Lung (tissue), 12 donors: ENCODE data around the gene STEAP3. TPM values are rescaled to one million over a fixed set of nuclear protein-coding genes. Genes with fewer than 3 reads are reported as not detected.

Experiments used
- ATAC-seq: fragments of 200-7000 bp; cut with Tn5 transposase; one replicate; pipeline ENCODE4 v1.9.1; 2020; ENCODE audit warnings: moderate number of reproducible peaks; ENCODE audit not compliant: insufficient read depth, low FRiP score
- DNase-seq, 3 donors: peaks; one replicate each; pipeline ENCODE4 v3.0.0-alpha.2; 2013 to 2017
- H3K27ac ChIP-seq, 2 donors: one replicate each; pipeline ENCODE4 v1.5.1; 2013; ENCODE audit warnings: mild to moderate bottlenecking in 2 of 2, moderate library complexity in 2 of 2, control low read depth in 1 of 2, inconsistent platforms in 1 of 2, low read depth in 1 of 2, low read length in 1 of 2
- H3K27me3 ChIP-seq, 3 donors: one replicate each; pipeline ENCODE4 v1.5.1; 2013; ENCODE audit warnings: low read length in 2 of 3; ENCODE audit not compliant: control insufficient read depth in 3 of 3, insufficient read depth in 3 of 3
- H3K36me3 ChIP-seq, 4 donors: one replicate each; pipeline ENCODE4 v1.5.1; 2013; ENCODE audit warnings: low read length in 4 of 4, mild to moderate bottlenecking in 1 of 4, moderate library complexity in 1 of 4; ENCODE audit not compliant: control insufficient read depth in 4 of 4, insufficient read depth in 4 of 4
- H3K4me1 ChIP-seq, 5 donors: one replicate each; pipeline ENCODE4 v1.5.1; 2013; ENCODE audit warnings: low read length in 5 of 5, mild to moderate bottlenecking in 2 of 5, moderate library complexity in 1 of 5; ENCODE audit not compliant: control insufficient read depth in 5 of 5, insufficient read depth in 5 of 5
- H3K4me3 ChIP-seq: one replicate; pipeline ENCODE4 v1.5.1; 2013; ENCODE audit warnings: mild to moderate bottlenecking, control low read depth, moderate library complexity
- H3K9ac ChIP-seq, 2 donors: one replicate each; pipeline ENCODE4 v1.5.1; 2013; ENCODE audit warnings: low read length in 2 of 2, control low read depth in 1 of 2; ENCODE audit not compliant: insufficient read depth in 1 of 2
- H3K9me3 ChIP-seq, 4 donors: one replicate each; pipeline ENCODE4 v1.5.1; 2013; ENCODE audit warnings: low read length in 3 of 4, mild to moderate bottlenecking in 1 of 4, moderate library complexity in 1 of 4; ENCODE audit not compliant: control insufficient read depth in 4 of 4, insufficient read depth in 3 of 4
- WGBS, 2 donors: extraction: QIAGEN DNeasy Blood & Tissue Kit; methylation state at CpG; one replicate each; pipeline ENCODE4 v1.1.7; 2013; 5-methylcytosine and 5-hydroxymethylcytosine counted together
- polyA plus RNA-seq, 2 donors: library from polyadenylated mRNA; stranded (reverse); fragments of 200-250 nt; gene quantifications; one replicate each; pipeline ENCODE4 v1.2.1, GENCODE V29; 2013
- total RNA-seq, 2 donors: library from RNA; depleted of rRNA in 1 of 2; stranded (reverse); fragments of >200 nt in 1 of 2; gene quantifications; one replicate each; pipeline ENCODE4 v1.2.1, GENCODE V29; 2014 to 2021
- TF ChIP-seq, protein P1 (sequence below): IDR thresholded peaks from 2 replicates; pipeline ENCODE4 v1.5.1; 2012; ENCODE audit warnings: mild to moderate bottlenecking; ENCODE audit errors: control extremely low read depth, extremely low read depth
- donor health status: control.
- donor health status: control.
- donor health status: Bipolar disorder and iron deficiency.
- donor health status: healthy.
- donor health status: DM: yes; HTN: yes; CAD: no.

Gene STEAP3
- total and polyA plus RNA-seq, 4 donors = 4.3 to 47.8 (median 20.1) TPM

- Histone ChIP-seq H3K27ac (no peak overlapping the region), H3K4me3 (no peak overlapping the region), H3K36me3 (peaks cover 0 to 3% (median 0%) of the 10 kb centered on the region in 4 donors), H3K9me3 (no peaks in the 10 kb centered on the region), H3K4me1 (peaks cover 0 to 3% (median 0%) of the 10 kb centered on the region in 5 donors), H3K9ac (no peak overlapping the region), H3K27me3 (no peaks in the 10 kb centered on the region)
- DNase-seq (no peak), ATAC-seq (no peak)
- TF ChIP-seq, protein P1, sequence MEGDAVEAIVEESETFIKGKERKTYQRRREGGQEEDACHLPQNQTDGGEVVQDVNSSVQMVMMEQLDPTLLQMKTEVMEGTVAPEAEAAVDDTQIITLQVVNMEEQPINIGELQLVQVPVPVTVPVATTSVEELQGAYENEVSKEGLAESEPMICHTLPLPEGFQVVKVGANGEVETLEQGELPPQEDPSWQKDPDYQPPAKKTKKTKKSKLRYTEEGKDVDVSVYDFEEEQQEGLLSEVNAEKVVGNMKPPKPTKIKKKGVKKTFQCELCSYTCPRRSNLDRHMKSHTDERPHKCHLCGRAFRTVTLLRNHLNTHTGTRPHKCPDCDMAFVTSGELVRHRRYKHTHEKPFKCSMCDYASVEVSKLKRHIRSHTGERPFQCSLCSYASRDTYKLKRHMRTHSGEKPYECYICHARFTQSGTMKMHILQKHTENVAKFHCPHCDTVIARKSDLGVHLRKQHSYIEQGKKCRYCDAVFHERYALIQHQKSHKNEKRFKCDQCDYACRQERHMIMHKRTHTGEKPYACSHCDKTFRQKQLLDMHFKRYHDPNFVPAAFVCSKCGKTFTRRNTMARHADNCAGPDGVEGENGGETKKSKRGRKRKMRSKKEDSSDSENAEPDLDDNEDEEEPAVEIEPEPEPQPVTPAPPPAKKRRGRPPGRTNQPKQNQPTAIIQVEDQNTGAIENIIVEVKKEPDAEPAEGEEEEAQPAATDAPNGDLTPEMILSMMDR = no peak
- 96 to 98% methylated on average over 6 of the region's 6 CpGs for WGBS, 2 donors
These were observed 77.8 kb downstream of the STEAP3 start for GRCh38 chr2:119301413-119301812.

GRCh38 chr2:119304847-119305246 lies 81.2 kb downstream of the STEAP3 start:
- ATAC-seq = no peak
- peaks cover 0 to 3% (median 0%) of the 10 kb centered on the region in 4 donors for H3K36me3 ChIP-seq
- H3K9ac ChIP-seq = no peak overlapping the region
- 93 to 96% methylated on average over 2 of the region's 2 CpGs for WGBS, 2 donors
- peaks cover 0 to 3% (median 0%) of the 10 kb centered on the region in 5 donors for H3K4me1 ChIP-seq
- H3K27ac ChIP-seq = no peak overlapping the region
- no peak for DNase-seq
- TF ChIP-seq, protein P1 = no peak
- H3K27me3 ChIP-seq = no peaks in the 10 kb centered on the region
- H3K4me3 ChIP-seq = no peak overlapping the region
- H3K9me3 ChIP-seq = no peaks in the 10 kb centered on the region

DNA sequence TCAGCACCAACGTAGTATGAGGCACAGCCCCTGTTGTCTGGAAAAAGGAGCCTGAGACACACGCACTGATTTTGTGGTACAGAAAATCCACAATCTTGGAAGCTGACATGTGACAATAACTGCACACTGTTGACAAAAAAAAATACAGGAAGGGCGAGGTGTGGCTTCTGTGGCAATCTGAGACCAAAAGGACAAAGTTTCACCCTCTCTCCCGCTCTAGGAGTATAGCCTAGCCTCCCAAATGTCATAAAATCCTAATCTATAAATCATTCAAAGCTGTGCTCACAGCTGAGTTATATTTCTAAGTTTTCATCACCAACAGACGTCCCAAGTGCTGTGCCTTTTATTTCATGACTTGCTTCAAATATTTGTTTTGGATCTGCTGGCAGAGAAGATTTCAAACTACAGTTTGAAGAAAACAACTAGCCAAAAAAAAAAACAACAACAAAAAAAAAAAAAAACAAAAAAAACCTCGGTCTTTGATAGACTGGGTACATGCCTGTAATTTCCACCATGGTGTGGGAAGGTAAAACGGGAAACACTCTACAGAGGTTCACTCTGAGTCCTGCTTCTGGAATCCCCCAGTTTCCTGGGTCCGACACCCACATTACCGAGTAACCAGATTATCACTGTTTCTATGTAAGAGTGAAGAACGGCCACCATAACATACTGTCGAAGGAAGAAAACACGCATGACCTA lies 82.0 kb downstream of the STEAP3 start:
- Histone ChIP-seq H3K4me1 (peaks cover 0 to 3% (median 0%) of the 10 kb centered on the region in 5 donors), H3K27ac (peak overlapping the region in 1 of 2 donors; percentile 58), H3K4me3 (no peak overlapping the region), H3K9me3 (no peaks in the 10 kb centered on the region), H3K9ac (no peak overlapping the region), H3K36me3 (peaks cover 0 to 3% (median 0%) of the 10 kb centered on the region in 4 donors), H3K27me3 (no peaks in the 10 kb centered on the region)
- TF ChIP-seq, protein P1 = no peak
- ATAC-seq (no peak), DNase-seq (no peak)
- WGBS, 2 donors = 79 to 84% methylated on average over 12 of the region's 12 CpGs
